PC-9 (cell line): ENCODE results near the gene PGD. TPM values are rescaled to one million over a fixed set of nuclear protein-coding genes. Genes with fewer than 3 reads are reported as not detected.
"Not testable (repeated sequence)": the region's sequence is repeated elsewhere in the genome, so short reads cannot be mapped to it uniquely, and the experiment has no call there.

ENCODE experiments used
- BruUV-seq: library from RNA; stranded (reverse); fragments of 400-500 nt; replicated peaks from 2 replicates; lab custom pipeline; 2021; lab: Mats Ljungman, UMichigan
- CTCF ChIA-PET: fragments of 300-600 bp; sonication (Branson Sonifier 250); formaldehyde crosslinking; loops from one replicate; lab custom pipeline; 2022; ENCODE audit warnings: antibody characterized with exemption; lab: Charles Lee
- POLR2A ChIA-PET: fragments of 300-600 bp; sonication (Branson Sonifier 250); formaldehyde crosslinking; loops from one replicate; lab custom pipeline; 2022; ENCODE audit warnings: antibody characterized with exemption; ENCODE audit not compliant: unreplicated experiment; lab: Charles Lee
- DNase-seq, 2 experiments: peaks; one replicate each; pipeline versions ENCODE4 v3.0.0 to v3.0.0-alpha.2; 2015 to 2022; ENCODE audit warnings: mixed read lengths in 1 of 2
- H2AFZ ChIP-seq: fragments of 200-600 bp; sonication (generic); 2 replicates; pipeline ENCODE4 v1.8.1; 2017; ENCODE audit warnings: antibody characterized with exemption
- H3F3A ChIP-seq: fragments of 200-600 bp; sonication (generic); 2 replicates; pipeline ENCODE4 v1.8.1; 2017; ENCODE audit warnings: antibody characterized with exemption, mild to moderate bottlenecking, low read depth; ENCODE audit not compliant: insufficient read depth
- H3K27ac ChIP-seq: fragments of 200-600 bp; sonication (generic); 2 replicates; pipeline ENCODE4 v1.6.1; 2016; ENCODE audit warnings: mixed run types
- H3K27me3 ChIP-seq: fragments of 200-600 bp; sonication (generic); 2 replicates; pipeline ENCODE4 v1.6.1; 2016; ENCODE audit warnings: low read depth, mixed run types; ENCODE audit not compliant: insufficient read depth
- H3K36me3 ChIP-seq: fragments of 200-600 bp; sonication (generic); 2 replicates; pipeline ENCODE4 v1.6.1; 2016; ENCODE audit warnings: low read depth, mixed run types
- H3K4me1 ChIP-seq: fragments of 200-600 bp; sonication (generic); replicated peaks from 2 replicates; pipeline ENCODE4 v1.6.1; 2016; ENCODE audit warnings: mixed run types; ENCODE audit not compliant: insufficient read depth
- H3K4me2 ChIP-seq: fragments of 200-600 bp; sonication (generic); 2 replicates; pipeline ENCODE4 v1.6.1; 2017; ENCODE audit warnings: mixed run types
- H3K4me3 ChIP-seq: fragments of 200-600 bp; sonication (generic); 2 replicates; pipeline ENCODE4 v1.6.1; 2016; ENCODE audit warnings: mixed run types
- H3K79me2 ChIP-seq: fragments of 200-600 bp; sonication (generic); 2 replicates; pipeline ENCODE4 v1.6.1; 2017; ENCODE audit warnings: low read depth, mixed run types
- H3K9me2 ChIP-seq: fragments of 200-600 bp; sonication (generic); 2 replicates; pipeline ENCODE4 v1.8.1; 2017; ENCODE audit warnings: mild to moderate bottlenecking; ENCODE audit not compliant: insufficient read depth
- H3K9me3 ChIP-seq: fragments of 200-600 bp; sonication (generic); 2 replicates; pipeline ENCODE4 v1.8.1; 2016; ENCODE audit warnings: low read depth; ENCODE audit not compliant: insufficient read depth
- H4K20me1 ChIP-seq: fragments of 200-600 bp; sonication (generic); 2 replicates; pipeline ENCODE4 v1.8.1; 2017; ENCODE audit not compliant: insufficient read depth
- CTCF ChIP-seq: fragments of 200-600 bp; sonication (generic); conservative IDR thresholded peaks from 2 replicates; pipeline ENCODE4 v1.6.1; 2017; ENCODE audit warnings: mixed run types, antibody characterized with exemption, mild to moderate bottlenecking, moderate library complexity
- EZH2 ChIP-seq: fragments of 200-600 bp; sonication (generic); IDR thresholded peaks from 2 replicates; pipeline ENCODE4 v1.8.0; 2017; ENCODE audit warnings: antibody characterized with exemption, low read depth
- intact Hi-C: fragments of 100-400 bp; cut with micrococcal nuclease; formaldehyde crosslinking; loops from one replicate; pipeline ENCODE4 v1.10.0; 2022; ENCODE audit not compliant: unreplicated experiment
- total RNA-seq: library from RNA; stranded (reverse); gene quantifications from 2 replicates; pipeline ENCODE4 v1.2.3, GENCODE V29; 2021

The PGD gene
- total RNA-seq, 1 experiment from 2014 or later: 526 TPM

DNA sequence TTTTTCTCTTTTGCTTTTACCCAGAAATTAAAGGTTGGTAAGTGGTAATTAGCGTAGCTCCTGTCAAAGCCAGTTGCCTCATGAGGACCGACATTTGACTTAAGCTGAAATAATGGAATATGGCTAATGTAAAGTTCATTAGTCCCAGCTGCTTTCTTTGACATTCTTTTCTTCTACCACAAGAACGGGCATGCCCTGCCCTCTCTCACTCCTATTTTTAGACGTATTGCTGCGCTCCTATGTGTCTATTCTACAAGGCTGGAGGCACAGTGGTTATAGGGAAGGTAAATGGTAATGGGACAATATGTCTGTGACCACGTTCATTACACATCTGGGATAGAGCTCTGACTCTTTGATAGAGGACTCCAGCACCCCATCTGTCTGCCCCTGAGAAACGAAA, 57.8 kb downstream of the PGD start:
- H3F3A ChIP-seq: peaks cover 25% of the 10 kb centered on the region
- TF ChIP-seq CTCF (no peak), EZH2 (no peak)
- no peaks in the 10 kb centered on the region for H3K27me3 ChIP-seq
- no TSS peak for BruUV-seq
- intact Hi-C loops: no loop called here
- H3K9me3 ChIP-seq: no peaks in the 10 kb centered on the region
- 0 out of 2 replicates have a peak, but pooled peaks cover 3% of the 10 kb centered on the region for H3K36me3 ChIP-seq
- no peaks in the 10 kb centered on the region for H4K20me1 ChIP-seq
- H3K4me3 ChIP-seq: no peak overlapping the region
- H3K4me2 ChIP-seq: no peak overlapping the region
- no peak overlapping the region for H2AFZ ChIP-seq
- DNase-seq: no peak
- peaks cover 19% of the 10 kb centered on the region for H3K4me1 ChIP-seq
- 0 out of 2 replicates have a peak, but pooled peaks cover 3% of the 10 kb centered on the region for H3K79me2 ChIP-seq
- CTCF ChIA-PET: interaction anchor here (0.9 kb wide), 1 partner anchor 35 kb away, joined by 10 read pairs; no protein-coding TSS in a partner anchor
- POLR2A ChIA-PET: no interaction called here
- no peak overlapping the region for H3K27ac ChIP-seq
- H3K9me2 ChIP-seq: no peaks in the 10 kb centered on the region

DNA sequence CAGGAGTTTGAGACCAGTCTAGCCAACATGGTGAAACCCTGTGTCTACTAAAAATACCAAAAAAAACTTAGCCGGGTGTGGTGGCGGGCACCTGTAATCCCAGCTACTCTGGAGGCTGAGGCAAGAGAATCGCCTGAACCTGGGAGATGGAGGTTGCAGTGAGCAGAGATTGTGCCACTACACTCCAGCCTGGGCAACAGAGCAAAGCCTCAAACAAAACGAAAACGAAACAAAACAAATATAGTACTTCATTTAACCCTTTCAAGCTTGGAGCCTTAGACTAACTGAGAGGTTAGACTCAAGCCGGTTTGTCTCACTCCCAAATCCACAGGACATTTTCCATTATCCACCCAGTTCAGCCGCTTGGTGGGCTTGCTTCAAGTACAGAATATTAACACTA, 58.6 kb downstream of the PGD start:
- H3K27ac ChIP-seq, H3K9me3 ChIP-seq, H3K9me2 ChIP-seq, intact Hi-C loops, BruUV-seq, H3K27me3 ChIP-seq, H3K4me3 ChIP-seq, H2AFZ ChIP-seq, CTCF ChIA-PET, H3K79me2 ChIP-seq, DNase-seq, H3K4me2 ChIP-seq, H4K20me1 ChIP-seq, H3K36me3 ChIP-seq: not testable (repeated sequence)
- Histone ChIP-seq H3K4me1 (peaks cover 19% of the 10 kb centered on the region), H3F3A (peaks cover 25% of the 10 kb centered on the region)
- POLR2A ChIA-PET: interaction anchor here (0.6 kb wide), 1 partner anchor 10 kb away, joined by 4 read pairs; no protein-coding TSS in a partner anchor

GRCh38 chr1:10457875-10458274, 59.0 kb downstream of the PGD start:
- TF ChIP-seq CTCF (no peak), EZH2 (no peak)
- Histone ChIP-seq H3F3A (peaks cover 25% of the 10 kb centered on the region), H3K27ac (no peak overlapping the region), H3K4me1 (peaks cover 19% of the 10 kb centered on the region), H4K20me1 (no peaks in the 10 kb centered on the region), H3K9me3 (no peaks in the 10 kb centered on the region), H2AFZ (no peak overlapping the region), H3K9me2 (no peaks in the 10 kb centered on the region), H3K79me2 (0 out of 2 replicates have a peak, but pooled peaks cover 3% of the 10 kb centered on the region), H3K4me3 (no peak overlapping the region), H3K27me3 (no peaks in the 10 kb centered on the region), H3K4me2 (no peak overlapping the region), H3K36me3 (0 out of 2 replicates have a peak, but pooled peaks cover 3% of the 10 kb centered on the region)
- ChIA-PET POLR2A (interaction anchor here (0.6 kb wide), 2 partner anchors 10 to 37 kb away, joined by 4 to 6 read pairs; no protein-coding TSS in a partner anchor), CTCF (no interaction called here)
- DNase-seq: no peak
- intact Hi-C loops: no loop called here
- BruUV-seq: no TSS peak
